Liver (tissue), 9 donors: ENCODE data around the gene APOA5. TPM values are rescaled to one million over a fixed set of nuclear protein-coding genes. Genes with fewer than 3 reads are reported as not detected.
A peak's percentile ranks its signal among the peaks of the same experiment; 100 is the strongest.

Source experiments
- DNase-seq: peaks from one replicate; pipeline ENCODE4 v3.0.0-alpha.2; 2017; ENCODE audit warnings: low spot score
- H3K27ac ChIP-seq, 2 donors: one replicate each; pipeline ENCODE4 v1.7.0; 2013; ENCODE audit warnings: inconsistent platforms in 2 of 2, low read length in 2 of 2, control low read depth in 1 of 2, low read depth in 1 of 2, mild to moderate bottlenecking in 1 of 2
- H3K27me3 ChIP-seq, 4 donors: one replicate each; pipeline versions ENCODE4 v1.6.1 to v1.7.0; 2013; ENCODE audit warnings: low read length in 3 of 4, inconsistent platforms in 1 of 4, mild to moderate bottlenecking in 1 of 4, moderate library complexity in 1 of 4; ENCODE audit not compliant: control insufficient read depth in 4 of 4, insufficient read depth in 4 of 4
- H3K36me3 ChIP-seq, 4 donors: one replicate each; pipeline versions ENCODE4 v1.6.1 to v1.7.0; 2013; ENCODE audit warnings: low read length in 3 of 4, mild to moderate bottlenecking in 3 of 4, low read depth in 1 of 4, moderate library complexity in 1 of 4; ENCODE audit not compliant: control insufficient read depth in 4 of 4, insufficient read depth in 3 of 4
- H3K4me1 ChIP-seq, 4 donors: one replicate each; pipeline versions ENCODE4 v1.6.1 to v1.7.0; 2013; ENCODE audit warnings: low read length in 3 of 4, mild to moderate bottlenecking in 3 of 4, moderate library complexity in 1 of 4; ENCODE audit not compliant: control insufficient read depth in 4 of 4, insufficient read depth in 4 of 4
- H3K4me3 ChIP-seq, 3 donors: one replicate each; pipeline versions ENCODE4 v1.6.1 to v1.7.0; 2013; ENCODE audit warnings: low read length in 3 of 3, control low read depth in 1 of 3, low read depth in 1 of 3, mild to moderate bottlenecking in 1 of 3
- H3K9ac ChIP-seq, 2 donors: one replicate each; pipeline ENCODE4 v1.7.0; 2013; ENCODE audit warnings: low read length in 2 of 2, mild to moderate bottlenecking in 2 of 2, moderate library complexity in 2 of 2, control low read depth in 1 of 2, low read depth in 1 of 2
- H3K9me3 ChIP-seq, 4 donors: one replicate each; pipeline versions ENCODE4 v1.6.1 to v1.7.0; 2013; ENCODE audit warnings: low read length in 3 of 4; ENCODE audit not compliant: control insufficient read depth in 4 of 4
- ATF3 ChIP-seq: IDR thresholded peaks from 2 replicates; pipeline ENCODE4 v1.6.1; 2016; ENCODE audit warnings: antibody characterized with exemption
- CTCF ChIP-seq: fragments of 150-350 bp; IDR thresholded peaks from 2 replicates; pipeline ENCODE4 v1.5.1; 2017; ENCODE audit warnings: improper control_type of control experiment, low read depth, low read length; ENCODE audit not compliant: missing input control
- EGR1 ChIP-seq, 2 donors: IDR thresholded peaks; 2 replicates each; pipeline ENCODE4 v1.6.1; 2016 to 2018; ENCODE audit warnings: antibody characterized with exemption in 2 of 2, low read depth in 2 of 2
- FOXA1 ChIP-seq: IDR thresholded peaks from 2 replicates; pipeline ENCODE4 v1.6.1; 2016; ENCODE audit warnings: antibody characterized with exemption
- FOXA2 ChIP-seq: IDR thresholded peaks from 2 replicates; pipeline ENCODE4 v1.6.1; 2016; ENCODE audit warnings: antibody characterized with exemption
- GABPA ChIP-seq, 2 donors: IDR thresholded peaks in 1 of 2; conservative IDR thresholded peaks in 1 of 2; 2 replicates each; pipeline ENCODE4 v1.6.1; 2016; ENCODE audit warnings: antibody characterized with exemption in 2 of 2, mild to moderate bottlenecking in 1 of 2, moderate library complexity in 1 of 2
- HNF4A ChIP-seq, 2 donors: conservative IDR thresholded peaks; 2 replicates each; pipeline ENCODE4 v1.6.1; 2016; ENCODE audit warnings: antibody characterized with exemption in 2 of 2, mild to moderate bottlenecking in 2 of 2
- HNF4G ChIP-seq: IDR thresholded peaks from 2 replicates; pipeline ENCODE4 v1.6.1; 2016; ENCODE audit warnings: antibody characterized with exemption
- JUND ChIP-seq, 2 donors: IDR thresholded peaks; 2 replicates each; pipeline ENCODE4 v1.6.1; 2016; ENCODE audit warnings: antibody characterized with exemption in 2 of 2
- NR2F2 ChIP-seq: IDR thresholded peaks from 2 replicates; pipeline ENCODE4 v1.6.1; 2016; ENCODE audit warnings: antibody characterized with exemption
- RAD21 ChIP-seq, 2 donors: IDR thresholded peaks; 2 replicates each; pipeline ENCODE4 v1.6.1; 2016; ENCODE audit warnings: antibody characterized with exemption in 2 of 2, mild to moderate bottlenecking in 2 of 2
- REST ChIP-seq: IDR thresholded peaks from 2 replicates; pipeline ENCODE4 v1.6.1; 2016; ENCODE audit warnings: antibody characterized with exemption, mild to moderate bottlenecking
- RXRA ChIP-seq, 2 donors: IDR thresholded peaks; 2 replicates each; pipeline ENCODE4 v1.6.1; 2017 to 2018; ENCODE audit warnings: antibody characterized with exemption in 2 of 2, mild to moderate bottlenecking in 1 of 2
- SP1 ChIP-seq: IDR thresholded peaks from 2 replicates; pipeline ENCODE4 v1.6.1; 2018; ENCODE audit warnings: antibody characterized with exemption, mild to moderate bottlenecking
- TAF1 ChIP-seq: conservative IDR thresholded peaks from 2 replicates; pipeline ENCODE4 v1.6.1; 2016; ENCODE audit warnings: antibody characterized with exemption, mild to moderate bottlenecking
- YY1 ChIP-seq: IDR thresholded peaks from 2 replicates; pipeline ENCODE4 v1.6.1; 2016; ENCODE audit warnings: antibody characterized with exemption, mild to moderate bottlenecking
- WGBS: extraction: QIAGEN DNeasy Blood & Tissue Kit; methylation state at CpG from one replicate; pipeline ENCODE4 v1.1.7; 2013; 5-methylcytosine and 5-hydroxymethylcytosine counted together
- polyA plus RNA-seq, 2 donors: library from polyadenylated mRNA; stranded (reverse) in 1 of 2; unstranded in 1 of 2; fragments of 200-250 nt in 1 of 2; fragments of >200 nt in 1 of 2; fragmentation: Nextera tagmentation in 1 of 2; extraction: Ambion mirVana in 1 of 2; gene quantifications; one replicate each; pipeline versions ENCODE4 v1.2.1 to v1.2.3, GENCODE V29; 2013 to 2015
- total RNA-seq, 2 donors: library from RNA; depleted of rRNA; stranded (reverse); fragments of >200 nt; gene quantifications; one replicate each; pipeline ENCODE4 v1.2.3, GENCODE V29; 2014
- TF ChIP-seq, protein P1 (sequence below): IDR thresholded peaks from 2 replicates; pipeline ENCODE4 v1.6.1; 2016; ENCODE audit warnings: antibody characterized with exemption
- donor health status: healthy.
- donor health status: healthy.
- donor health status: healthy.
- donor health status: healthy.
- donor health status: healthy.

Gene APOA5
- total and polyA plus RNA-seq, 4 donors, result 7.3 to 1,045 (median 739) TPM

- peaks cover 18 to 86% (median 56%) of the 10 kb centered on the region in 4 donors for H3K4me1 ChIP-seq
Measured at GRCh38 chr11:116836632-116836991, 44.9 kb upstream of the APOA5 start.

More at GRCh38 chr11:116836632-116836991, 44.9 kb upstream of the APOA5 start:
- no peak for DNase-seq
- Histone ChIP-seq H3K4me3 (peak overlapping the region; percentile 58 to 73 (median 59)), H3K9ac (peak overlapping the region; percentile 48 to 81), H3K36me3 (no peaks in the 10 kb centered on the region), H3K27ac (peak overlapping the region; percentile 86 to 94), H3K9me3 (no peaks in the 10 kb centered on the region), H3K27me3 (no peaks in the 10 kb centered on the region)
- no peak for TF ChIP-seq HNF4A (conservative IDR thresholded peaks at IDR 0.05)
- TF ChIP-seq CTCF, result no peak
- no peak for TF ChIP-seq RAD21 (IDR thresholded peaks at IDR 0.05)
- TF ChIP-seq YY1, result no peak
- no peak for TF ChIP-seq FOXA1
- no peak for TF ChIP-seq EGR1 (IDR thresholded peaks at IDR 0.05; ENCODE audit: low read depth in 2 of 2)
- no peak for TF ChIP-seq GABPA (IDR thresholded peaks at IDR 0.05 in 1 of 2, conservative IDR thresholded peaks at IDR 0.05 in 1 of 2)
- TF ChIP-seq FOXA2, result no peak
- TF ChIP-seq REST, result no peak
- TF ChIP-seq NR2F2, result no peak
- TF ChIP-seq TAF1, result no peak
- TF ChIP-seq SP1, result no peak
- TF ChIP-seq, protein P1, sequence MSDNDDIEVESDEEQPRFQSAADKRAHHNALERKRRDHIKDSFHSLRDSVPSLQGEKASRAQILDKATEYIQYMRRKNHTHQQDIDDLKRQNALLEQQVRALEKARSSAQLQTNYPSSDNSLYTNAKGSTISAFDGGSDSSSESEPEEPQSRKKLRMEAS, result no peak
- no peak for TF ChIP-seq RXRA (IDR thresholded peaks at IDR 0.05)
- no peak for TF ChIP-seq JUND (IDR thresholded peaks at IDR 0.05)
- no peak for TF ChIP-seq HNF4G
- TF ChIP-seq ATF3, result no peak
- 35% methylated on average over 7 of the region's 7 CpGs for WGBS
